ENCODE measurements around the gene ZDHHC22.
A peak's percentile ranks its signal among the peaks of the same experiment; 100 is the strongest.

Gene ZDHHC22

GRCh38 chr14:77144412-77145115 is 3.0 kb upstream of the ZDHHC22 start:
- Mint-ChIP-seq H3K9me3 (no peaks in the 10 kb centered on the region), H3K4me1 (ENCODE audit: low read depth) (peaks cover 8% of the 10 kb centered on the region), H3K27ac (no peak overlapping the region), H3K27me3 (peaks cover 73% of the 10 kb centered on the region), H3K36me3 (ENCODE audit: low read depth) (no peaks in the 10 kb centered on the region), H3K4me3 (no peak overlapping the region)

DNA sequence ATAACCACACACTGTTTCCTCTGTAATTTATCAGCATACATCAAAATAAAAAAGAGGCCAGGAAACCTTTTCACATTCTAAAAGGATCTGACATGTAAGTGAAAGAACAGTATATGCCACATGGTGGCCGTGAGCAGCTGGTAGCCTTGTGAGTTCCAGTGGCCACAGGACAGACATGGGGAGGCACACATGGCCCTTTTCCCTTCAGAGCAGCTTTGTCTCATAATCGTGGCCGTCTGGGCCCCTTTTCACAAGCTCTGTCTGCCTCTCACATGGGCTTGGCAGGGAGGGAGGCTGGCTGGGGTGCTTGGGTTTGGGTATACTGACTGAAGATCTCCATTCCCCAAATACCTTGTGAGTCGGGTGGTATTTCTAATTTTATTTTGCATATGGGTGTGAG is 1.5 kb upstream of the ZDHHC22 start:
- peaks cover 75% of the 10 kb centered on the region for H3K27me3 Mint-ChIP-seq
- peaks cover 16% of the 10 kb centered on the region for H3K4me1 Mint-ChIP-seq (ENCODE audit: low read depth)
- H3K9me3 Mint-ChIP-seq = no peaks in the 10 kb centered on the region
- no peaks in the 10 kb centered on the region for H3K36me3 Mint-ChIP-seq (ENCODE audit: low read depth)
- H3K4me3 Mint-ChIP-seq = no peak overlapping the region
- H3K27ac Mint-ChIP-seq = no peak overlapping the region

GRCh38 chr14:77142005-77142800 is 612 bp upstream of the ZDHHC22 start:
- peak overlapping the region; percentile 54 for H3K4me3 Mint-ChIP-seq
- H3K36me3 Mint-ChIP-seq (ENCODE audit: low read depth) = no peaks in the 10 kb centered on the region
- peaks cover 81% of the 10 kb centered on the region for H3K27me3 Mint-ChIP-seq
- H3K9me3 Mint-ChIP-seq = no peaks in the 10 kb centered on the region
- no peak overlapping the region for H3K27ac Mint-ChIP-seq
- peaks cover 16% of the 10 kb centered on the region for H3K4me1 Mint-ChIP-seq (ENCODE audit: low read depth)

- Mint-ChIP-seq H3K9me3 (no peaks in the 10 kb centered on the region), H3K27ac (no peak overlapping the region), H3K36me3 (ENCODE audit: low read depth) (no peaks in the 10 kb centered on the region), H3K4me3 (peak overlapping the region; percentile 44), H3K4me1 (ENCODE audit: low read depth) (peaks cover 16% of the 10 kb centered on the region), H3K27me3 (peaks cover 76% of the 10 kb centered on the region)
Measured at GRCh38 chr14:77140359-77141213, 1.0 kb downstream of the ZDHHC22 start.

DNA sequence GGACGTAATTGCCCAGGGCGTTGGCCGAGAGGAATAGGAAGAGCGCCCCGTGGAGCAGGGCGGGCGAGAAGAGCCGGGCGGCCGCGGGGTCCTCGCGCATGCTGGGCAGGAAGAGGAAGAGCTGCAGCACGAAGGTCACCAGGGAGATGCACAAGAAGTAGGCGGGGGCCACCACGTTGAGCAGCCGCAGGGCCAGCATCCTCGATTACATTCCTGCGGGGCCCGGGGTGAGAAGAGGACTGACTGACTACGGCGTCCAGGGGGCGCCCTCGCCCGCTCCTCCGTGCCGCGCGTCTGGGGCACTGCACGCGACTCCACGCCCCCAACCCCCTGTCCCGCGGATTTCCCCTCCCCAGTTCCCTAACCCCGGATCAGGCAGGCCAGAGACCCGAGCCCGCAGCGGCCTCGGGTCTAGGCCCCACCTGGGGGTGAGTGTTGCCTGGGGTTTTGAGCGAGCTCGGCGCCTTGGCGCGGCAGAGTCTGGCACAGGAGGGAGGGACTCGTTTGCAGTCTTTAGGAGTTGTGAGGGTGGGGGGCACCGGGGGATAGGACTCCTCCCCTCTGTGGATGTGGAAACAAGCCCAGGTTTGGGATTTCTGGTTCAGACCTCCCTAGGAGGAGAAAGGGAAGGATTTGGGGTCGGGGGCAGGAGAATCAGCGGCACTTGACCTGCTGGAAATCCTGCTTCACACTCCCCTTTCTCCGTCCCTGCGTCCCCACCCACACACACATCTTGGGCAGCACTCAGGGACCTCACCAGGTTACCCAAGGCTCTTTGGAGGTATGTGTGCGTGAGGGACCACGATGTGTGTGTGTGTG is 1.8 kb downstream of the ZDHHC22 start:
- no peaks in the 10 kb centered on the region for H3K9me3 Mint-ChIP-seq
- peaks cover 16% of the 10 kb centered on the region for H3K4me1 Mint-ChIP-seq (ENCODE audit: low read depth)
- H3K4me3 Mint-ChIP-seq = peak overlapping the region; percentile 44
- H3K27me3 Mint-ChIP-seq = peaks cover 75% of the 10 kb centered on the region
- H3K27ac Mint-ChIP-seq = no peak overlapping the region
- no peaks in the 10 kb centered on the region for H3K36me3 Mint-ChIP-seq (ENCODE audit: low read depth)

DNA sequence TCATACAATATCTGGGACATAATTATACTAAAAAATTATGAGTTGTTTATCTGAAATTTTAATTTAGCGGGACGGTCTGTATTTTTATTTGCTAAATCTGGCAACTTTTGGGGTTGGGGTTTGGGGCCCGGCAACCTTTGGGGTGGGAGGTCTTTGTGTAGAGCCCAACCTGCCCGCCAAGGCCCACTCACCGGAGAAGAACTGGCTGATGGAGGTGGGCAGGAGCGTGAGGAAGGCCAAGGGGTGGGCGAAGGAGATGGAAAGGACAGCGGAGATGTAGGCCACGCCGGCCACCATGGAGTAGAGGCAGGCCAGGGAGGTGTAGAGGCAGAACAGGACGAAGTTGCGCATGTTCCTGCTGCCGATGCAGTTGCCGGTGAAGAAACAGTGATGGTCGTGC is 2.6 kb downstream of the ZDHHC22 start:
- no peak overlapping the region for H3K27ac Mint-ChIP-seq
- H3K27me3 Mint-ChIP-seq = peaks cover 76% of the 10 kb centered on the region
- no peaks in the 10 kb centered on the region for H3K9me3 Mint-ChIP-seq
- H3K4me3 Mint-ChIP-seq = no peak overlapping the region
- peaks cover 16% of the 10 kb centered on the region for H3K4me1 Mint-ChIP-seq (ENCODE audit: low read depth)
- H3K36me3 Mint-ChIP-seq (ENCODE audit: low read depth) = no peaks in the 10 kb centered on the region

GRCh38 chr14:77133720-77134338 is 7.8 kb downstream of the ZDHHC22 start:
- H3K36me3 Mint-ChIP-seq (ENCODE audit: low read depth) = no peaks in the 10 kb centered on the region
- H3K4me3 Mint-ChIP-seq = no peak overlapping the region
- no peak overlapping the region for H3K27ac Mint-ChIP-seq
- no peaks in the 10 kb centered on the region for H3K9me3 Mint-ChIP-seq
- peaks cover 3% of the 10 kb centered on the region for H3K4me1 Mint-ChIP-seq (ENCODE audit: low read depth)
- H3K27me3 Mint-ChIP-seq = peaks cover 73% of the 10 kb centered on the region

GRCh38 chr14:77131871-77132486 is 9.6 kb downstream of the ZDHHC22 start:
- H3K4me1 Mint-ChIP-seq (ENCODE audit: low read depth) = no peaks in the 10 kb centered on the region
- no peaks in the 10 kb centered on the region for H3K36me3 Mint-ChIP-seq (ENCODE audit: low read depth)
- H3K27ac Mint-ChIP-seq = no peak overlapping the region
- peaks cover 71% of the 10 kb centered on the region for H3K27me3 Mint-ChIP-seq
- H3K9me3 Mint-ChIP-seq = no peaks in the 10 kb centered on the region
- no peak overlapping the region for H3K4me3 Mint-ChIP-seq

- Mint-ChIP-seq H3K36me3 (ENCODE audit: low read depth) (no peaks in the 10 kb centered on the region), H3K27me3 (peaks cover 73% of the 10 kb centered on the region)
Measured at GRCh38 chr14:77131206-77131605, 10.4 kb downstream of the ZDHHC22 start.

GRCh38 chr14:77130386-77130785 is 11.2 kb downstream of the ZDHHC22 start:
- Mint-ChIP-seq H3K36me3 (ENCODE audit: low read depth) (no peaks in the 10 kb centered on the region), H3K27me3 (peaks cover 78% of the 10 kb centered on the region)

More at GRCh38 chr14:77131206-77131605, 10.4 kb downstream of the ZDHHC22 start:
- no peak overlapping the region for H3K27ac Mint-ChIP-seq
- H3K4me3 Mint-ChIP-seq = no peak overlapping the region
- no peaks in the 10 kb centered on the region for H3K9me3 Mint-ChIP-seq
- H3K4me1 Mint-ChIP-seq (ENCODE audit: low read depth) = no peaks in the 10 kb centered on the region

DNA sequence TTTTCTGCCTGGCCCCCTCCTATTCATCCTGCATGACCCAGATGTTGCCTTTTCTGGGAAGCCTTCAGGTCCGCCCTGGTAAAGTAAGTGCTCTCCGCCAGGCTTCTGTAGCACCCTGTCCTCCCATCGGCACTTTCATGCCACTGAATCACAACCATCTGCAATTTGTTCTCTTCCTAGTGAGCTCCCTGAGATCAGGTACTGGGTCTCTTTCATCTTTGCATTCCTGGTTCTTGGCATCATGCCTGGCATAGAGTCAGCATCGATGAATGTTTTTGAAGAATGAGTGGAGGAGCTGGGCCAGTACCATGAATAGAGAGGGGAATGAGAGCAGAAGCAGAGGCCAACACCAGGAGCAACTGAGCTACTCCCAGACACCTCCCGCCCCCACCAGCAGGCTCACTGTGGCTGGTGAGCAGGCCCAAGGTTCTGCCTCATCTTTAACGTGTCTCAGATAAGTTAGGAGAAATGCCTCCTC is 13.1 kb downstream of the ZDHHC22 start:
- no peaks in the 10 kb centered on the region for H3K9me3 Mint-ChIP-seq
- H3K27ac Mint-ChIP-seq = no peak overlapping the region
- peaks cover 11% of the 10 kb centered on the region for H3K4me1 Mint-ChIP-seq (ENCODE audit: low read depth)
- H3K4me3 Mint-ChIP-seq = no peak overlapping the region
- peaks cover 73% of the 10 kb centered on the region for H3K27me3 Mint-ChIP-seq
- H3K36me3 Mint-ChIP-seq (ENCODE audit: low read depth) = no peaks in the 10 kb centered on the region

More at GRCh38 chr14:77130386-77130785, 11.2 kb downstream of the ZDHHC22 start:
- no peak overlapping the region for H3K4me3 Mint-ChIP-seq
- no peaks in the 10 kb centered on the region for H3K9me3 Mint-ChIP-seq
- H3K4me1 Mint-ChIP-seq (ENCODE audit: low read depth) = peaks cover 2% of the 10 kb centered on the region
- no peak overlapping the region for H3K27ac Mint-ChIP-seq

DNA sequence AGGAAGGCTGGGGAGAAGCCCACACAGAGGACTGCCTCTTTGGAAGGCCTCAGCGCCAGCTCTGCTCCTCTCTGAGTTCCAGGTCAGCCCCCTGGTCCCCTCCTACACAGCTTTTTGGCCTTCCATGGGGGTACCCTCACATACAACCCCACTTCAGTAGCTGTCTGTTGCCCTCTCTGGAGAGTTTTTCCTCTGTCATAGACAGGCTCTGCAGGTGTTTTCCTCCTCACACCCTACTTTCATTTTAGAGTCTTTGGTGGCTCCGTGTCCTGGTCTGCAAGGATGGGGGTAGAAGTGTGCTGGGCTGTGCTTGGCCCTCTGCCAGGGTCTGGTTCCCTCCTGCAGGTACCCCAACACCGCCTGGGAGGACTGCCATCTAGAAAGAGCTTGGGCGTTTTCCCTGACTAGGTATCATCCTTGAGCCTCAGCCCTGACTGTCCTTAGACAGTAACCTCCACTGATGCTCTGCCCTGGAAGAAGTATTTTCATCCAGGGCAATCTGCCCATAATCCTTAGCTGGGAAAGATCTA is 15.1 kb downstream of the ZDHHC22 start:
- Mint-ChIP-seq H3K27me3 (peaks cover 53% of the 10 kb centered on the region), H3K36me3 (ENCODE audit: low read depth) (peaks cover 3% of the 10 kb centered on the region), H3K27ac (no peak overlapping the region), H3K9me3 (no peaks in the 10 kb centered on the region), H3K4me1 (ENCODE audit: low read depth) (peaks cover 18% of the 10 kb centered on the region), H3K4me3 (no peak overlapping the region)

GRCh38 chr14:77125823-77126325 is 15.7 kb downstream of the ZDHHC22 start:
- no peak overlapping the region for H3K27ac Mint-ChIP-seq
- H3K9me3 Mint-ChIP-seq = no peaks in the 10 kb centered on the region
- peaks cover 5% of the 10 kb centered on the region for H3K36me3 Mint-ChIP-seq (ENCODE audit: low read depth)
- peaks cover 25% of the 10 kb centered on the region for H3K4me1 Mint-ChIP-seq (ENCODE audit: low read depth)
- peaks cover 49% of the 10 kb centered on the region for H3K27me3 Mint-ChIP-seq
- peak overlapping the region; percentile 64 for H3K4me3 Mint-ChIP-seq

All from stimulated activated naive CD8-positive, alpha-beta T cell treated with anti-CD3 and anti-CD28 coated beads, Interleukin-15, Interleukin-2, amounts not matched to agents 100 ng/mL and 50 ng/mL, for 24 hours (primary cell).